Ectodermal cell (in vitro differentiated cells): ENCODE results near the gene ENPP3. TPM values are rescaled to one million over a fixed set of nuclear protein-coding genes. Genes with fewer than 3 reads are reported as not detected.

Experiments
- H3K27ac ChIP-seq: 2 replicates; pipeline ENCODE4 v1.7.0; 2013; ENCODE audit warnings: mild to moderate bottlenecking, low read depth, low read length; ENCODE audit not compliant: insufficient read depth, poor library complexity, severe bottlenecking
- H3K27me3 ChIP-seq: 2 replicates; pipeline ENCODE4 v1.7.0; 2013; ENCODE audit warnings: mild to moderate bottlenecking, low read length; ENCODE audit not compliant: insufficient read depth, control insufficient read depth, poor library complexity, severe bottlenecking
- H3K36me3 ChIP-seq: one replicate; pipeline ENCODE4 v1.7.0; 2013; ENCODE audit warnings: low read length; ENCODE audit not compliant: control insufficient read depth, insufficient read depth
- H3K4me1 ChIP-seq: one replicate; pipeline ENCODE4 v1.7.0; 2013; ENCODE audit warnings: low read length; ENCODE audit not compliant: control insufficient read depth, insufficient read depth
- H3K4me3 ChIP-seq: 2 replicates; pipeline ENCODE4 v1.7.0; 2013; ENCODE audit warnings: low read depth, low read length, control low read depth; ENCODE audit not compliant: insufficient read depth
- H3K9me3 ChIP-seq: 2 replicates; pipeline ENCODE4 v1.7.0; 2013; ENCODE audit warnings: mild to moderate bottlenecking, low read length, moderate library complexity; ENCODE audit not compliant: control insufficient read depth
- WGBS, 2 experiments: methylation state at CpG; one replicate each; pipeline ENCODE4 v1.1.7; 2013; ENCODE audit warnings: missing lambda C conversion rate in 2 of 2; 5-methylcytosine and 5-hydroxymethylcytosine counted together
- polyA plus RNA-seq, 4 experiments: library from polyadenylated mRNA; stranded (reverse); fragments of 50-300 nt; gene quantifications; one replicate each; pipeline ENCODE4 v1.2.3, GENCODE V29; 2013

The ENPP3 gene
- polyA plus RNA-seq (2013, experiment 1 of 4), result 0.24 TPM
- polyA plus RNA-seq (2013, experiment 2 of 4), result 0.75 TPM
- 0.37 TPM for polyA plus RNA-seq (2013, experiment 3 of 4)
- polyA plus RNA-seq (2013, experiment 4 of 4), result 0.89 TPM

- H3K4me1 ChIP-seq, result no peaks in the 10 kb centered on the region
- H3K27me3 ChIP-seq, result no peaks in the 10 kb centered on the region
- H3K27ac ChIP-seq, result no peak within 1 kb of the TSS
- H3K36me3 ChIP-seq, result no peaks in the 10 kb centered on the region
- no peak within 1 kb of the TSS for H3K4me3 ChIP-seq
- 89 to 95% methylated on average over 9 to 10 of the region's 10 CpGs for WGBS, 2 experiments
- no peaks in the 10 kb centered on the region for H3K9me3 ChIP-seq
Observed at GRCh38 chr6:131636880-131637792, at the start of gene ENPP3. ENPP3 (plus strand) TSS chr6:131637302; CDS start chr6:131637385, 83 bp downstream.

- Histone ChIP-seq H3K36me3 (no peaks in the 10 kb centered on the region), H3K9me3 (no peaks in the 10 kb centered on the region), H3K27ac (no peak overlapping the region), H3K4me1 (no peaks in the 10 kb centered on the region), H3K4me3 (no peak overlapping the region), H3K27me3 (no peaks in the 10 kb centered on the region)
- WGBS, 2 experiments, result 83 to 93% methylated on average over 1 to 3 of the region's 4 CpGs
Observed at GRCh38 chr6:131587909-131588308, 49.2 kb upstream of the ENPP3 start.

GRCh38 chr6:131588643-131589042, 48.5 kb upstream of the ENPP3 start:
- WGBS, 2 experiments, result 84 to 87% methylated on average over 2 of the region's 2 CpGs
- H3K36me3 ChIP-seq, result no peaks in the 10 kb centered on the region
- H3K4me1 ChIP-seq, result no peaks in the 10 kb centered on the region
- H3K27ac ChIP-seq, result no peak overlapping the region
- H3K9me3 ChIP-seq, result no peaks in the 10 kb centered on the region
- H3K4me3 ChIP-seq, result no peak overlapping the region
- no peaks in the 10 kb centered on the region for H3K27me3 ChIP-seq

- WGBS, 2 experiments, result 93 to 100% methylated on average over 2 of the region's 2 CpGs
- no peaks in the 10 kb centered on the region for H3K9me3 ChIP-seq
- H3K4me3 ChIP-seq, result no peak overlapping the region
- no peak overlapping the region for H3K27ac ChIP-seq
- no peaks in the 10 kb centered on the region for H3K4me1 ChIP-seq
- peaks cover 9% of the 10 kb centered on the region for H3K36me3 ChIP-seq
- no peaks in the 10 kb centered on the region for H3K27me3 ChIP-seq
Observed at GRCh38 chr6:131592935-131593334, 44.2 kb upstream of the ENPP3 start.

GRCh38 chr6:131594074-131594473, 43.0 kb upstream of the ENPP3 start:
- 92 to 96% methylated on average over 10 to 11 of the region's 11 CpGs for WGBS, 2 experiments
- Histone ChIP-seq H3K27me3 (no peaks in the 10 kb centered on the region), H3K9me3 (no peaks in the 10 kb centered on the region), H3K27ac (no peak overlapping the region), H3K4me1 (no peaks in the 10 kb centered on the region), H3K36me3 (peaks cover 14% of the 10 kb centered on the region), H3K4me3 (no peak overlapping the region)

GRCh38 chr6:131597446-131597845, 39.7 kb upstream of the ENPP3 start:
- Histone ChIP-seq H3K27ac (no peak overlapping the region), H3K36me3 (peaks cover 21% of the 10 kb centered on the region), H3K4me3 (no peak overlapping the region), H3K9me3 (no peaks in the 10 kb centered on the region), H3K4me1 (no peaks in the 10 kb centered on the region), H3K27me3 (no peaks in the 10 kb centered on the region)
- 78 to 80% methylated on average over 2 of the region's 3 CpGs for WGBS, 2 experiments

GRCh38 chr6:131600716-131601115, 36.4 kb upstream of the ENPP3 start:
- Histone ChIP-seq H3K36me3 (peaks cover 14% of the 10 kb centered on the region), H3K9me3 (no peaks in the 10 kb centered on the region), H3K4me1 (no peaks in the 10 kb centered on the region), H3K4me3 (no peak overlapping the region), H3K27ac (no peak overlapping the region), H3K27me3 (no peaks in the 10 kb centered on the region)
- WGBS, 2 experiments, result 94 to 100% methylated on average over 3 to 4 of the region's 4 CpGs

GRCh38 chr6:131602781-131603312, 34.3 kb upstream of the ENPP3 start:
- Histone ChIP-seq H3K27me3 (no peaks in the 10 kb centered on the region), H3K4me3 (no peak overlapping the region), H3K27ac (no peak overlapping the region), H3K4me1 (no peaks in the 10 kb centered on the region), H3K9me3 (no peaks in the 10 kb centered on the region), H3K36me3 (peaks cover 12% of the 10 kb centered on the region)
- WGBS, 2 experiments, result 96 to 100% methylated on average over 1 of the region's 1 CpG

GRCh38 chr6:131613296-131613925, 23.7 kb upstream of the ENPP3 start:
- Histone ChIP-seq H3K36me3 (peaks cover 23% of the 10 kb centered on the region), H3K4me3 (no peak overlapping the region), H3K9me3 (no peaks in the 10 kb centered on the region), H3K27me3 (no peaks in the 10 kb centered on the region), H3K4me1 (no peaks in the 10 kb centered on the region), H3K27ac (no peak overlapping the region)
- WGBS, 2 experiments, result 92 to 95% methylated on average over 2 to 4 of the region's 5 CpGs

- no peak overlapping the region for H3K27ac ChIP-seq
Observed at GRCh38 chr6:131615275-131615674, 21.8 kb upstream of the ENPP3 start.

More at GRCh38 chr6:131615275-131615674, 21.8 kb upstream of the ENPP3 start:
- no peak overlapping the region for H3K4me3 ChIP-seq
- 97 to 99% methylated on average over 3 of the region's 4 CpGs for WGBS, 2 experiments
- H3K36me3 ChIP-seq, result peaks cover 22% of the 10 kb centered on the region
- no peaks in the 10 kb centered on the region for H3K9me3 ChIP-seq
- H3K27me3 ChIP-seq, result no peaks in the 10 kb centered on the region
- H3K4me1 ChIP-seq, result no peaks in the 10 kb centered on the region
